Activated CD8-positive, alpha-beta memory T cell treated with anti-CD3 and anti-CD28 coated beads, Interleukin-2, amount 10 ng/mL, durations not matched to agents 7 days and 5 days (primary cell): ENCODE results near the gene CEP89. TPM values are rescaled to one million over a fixed set of nuclear protein-coding genes. Genes with fewer than 3 reads are reported as not detected.
"Not testable (repeated sequence)": the region's sequence is repeated elsewhere in the genome, so short reads cannot be mapped to it uniquely, and the experiment has no call there.

Source experiments
- ATAC-seq: fragments of 150-1000 bp; cut with Tn5 transposase; one replicate; pipeline ENCODE4 v1.10.0; 2021; ENCODE audit warnings: moderate library complexity
- CTCF ChIA-PET: fragments of 350-600 bp; sonication (Branson Sonifier 250); formaldehyde crosslinking; loops from one replicate; lab custom pipeline; 2021; ENCODE audit warnings: antibody characterized with exemption; lab: Charles Lee
- DNase-seq: peaks from one replicate; pipeline ENCODE4 v3.0.0-alpha.2; 2020
- H3K27ac Mint-ChIP-seq: one replicate; pipeline ENCODE4 v1.8.0; 2021; ENCODE audit warnings: mild to moderate bottlenecking, mixed read lengths
- H3K27me3 Mint-ChIP-seq: one replicate; pipeline ENCODE4 v1.8.0; 2021; ENCODE audit warnings: mixed read lengths
- H3K36me3 Mint-ChIP-seq: one replicate; pipeline ENCODE4 v1.8.0; 2021; ENCODE audit warnings: mild to moderate bottlenecking, mixed read lengths
- H3K4me1 Mint-ChIP-seq: one replicate; pipeline ENCODE4 v1.8.0; 2021; ENCODE audit warnings: mixed read lengths
- H3K4me3 Mint-ChIP-seq: one replicate; pipeline ENCODE4 v1.8.0; 2021; ENCODE audit warnings: mild to moderate bottlenecking, moderate library complexity, mixed read lengths
- H3K9me3 Mint-ChIP-seq: one replicate; pipeline ENCODE4 v1.8.0; 2022; ENCODE audit warnings: low read depth, mixed read lengths
- total RNA-seq, 2 experiments: library from RNA; stranded (reverse); gene quantifications; one replicate each; pipeline ENCODE4 v1.2.3, GENCODE V29; 2021

The CEP89 gene
- total RNA-seq, 2 experiments from 2014 or later: 17.9 to 21.9 TPM

GRCh38 chr19:32901504-32902161 lies 70.1 kb downstream of the CEP89 start:
- Mint-ChIP-seq H3K27me3 (no peaks in the 10 kb centered on the region), H3K27ac (no peak overlapping the region), H3K9me3 (peaks cover 2% of the 10 kb centered on the region), H3K36me3 (peaks cover 15% of the 10 kb centered on the region), H3K4me1 (no peaks in the 10 kb centered on the region), H3K4me3 (no peak overlapping the region)
- DNase-seq (no peak), ATAC-seq (no peak)
- CTCF ChIA-PET: no interaction called here

DNA sequence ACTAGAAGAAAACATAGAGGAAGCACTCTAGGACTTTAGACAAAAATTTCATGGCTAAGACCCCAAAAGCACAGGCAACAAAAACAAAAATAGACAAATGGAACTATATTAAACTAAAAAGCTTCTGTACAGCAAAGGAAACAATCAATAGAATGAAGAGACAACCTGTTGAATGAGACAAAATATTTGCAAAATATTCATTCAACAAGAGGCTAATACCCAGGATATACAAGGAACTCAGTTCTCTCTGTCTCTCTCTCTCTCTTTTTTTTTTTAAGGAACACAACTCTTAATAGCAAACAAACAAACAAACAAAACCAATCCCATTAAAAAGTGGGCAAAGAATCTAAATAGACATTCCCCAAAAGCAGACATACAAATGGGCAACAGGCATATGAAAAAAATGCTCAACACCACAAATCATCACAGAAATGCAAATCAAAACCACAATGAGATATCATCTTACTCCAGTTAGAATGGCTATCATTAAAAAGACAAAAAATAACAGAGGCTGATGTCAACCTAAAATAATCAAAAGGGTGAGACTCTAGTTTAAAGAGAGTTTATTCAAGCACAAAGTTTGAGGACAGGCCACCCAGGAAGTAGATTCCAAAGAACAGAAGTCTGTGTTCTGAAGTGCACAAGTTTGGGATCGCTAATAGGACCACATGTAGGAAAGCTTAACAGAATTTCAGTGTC lies 75.1 kb downstream of the CEP89 start:
- Mint-ChIP-seq H3K27me3 (no peaks in the 10 kb centered on the region), H3K36me3 (peaks cover 35% of the 10 kb centered on the region), H3K27ac (no peak overlapping the region), H3K9me3 (peaks cover 6% of the 10 kb centered on the region), H3K4me3 (no peak overlapping the region), H3K4me1 (peaks cover 5% of the 10 kb centered on the region)
- CTCF ChIA-PET: no interaction called here
- no peak for DNase-seq
- ATAC-seq: no peak

- ATAC-seq: no peak
- H3K27me3 Mint-ChIP-seq: no peaks in the 10 kb centered on the region
- peaks cover 41% of the 10 kb centered on the region for H3K36me3 Mint-ChIP-seq
- no peak for DNase-seq
- H3K9me3 Mint-ChIP-seq: peaks cover 8% of the 10 kb centered on the region
- H3K4me1 Mint-ChIP-seq: peaks cover 5% of the 10 kb centered on the region
- H3K27ac Mint-ChIP-seq: no peak overlapping the region
- CTCF ChIA-PET: no interaction called here
- H3K4me3 Mint-ChIP-seq: no peak overlapping the region
Observed at GRCh38 chr19:32895384-32895783, 76.4 kb downstream of the CEP89 start.

GRCh38 chr19:32891609-32892008 lies 80.1 kb downstream of the CEP89 start:
- CTCF ChIA-PET: no interaction called here

DNA sequence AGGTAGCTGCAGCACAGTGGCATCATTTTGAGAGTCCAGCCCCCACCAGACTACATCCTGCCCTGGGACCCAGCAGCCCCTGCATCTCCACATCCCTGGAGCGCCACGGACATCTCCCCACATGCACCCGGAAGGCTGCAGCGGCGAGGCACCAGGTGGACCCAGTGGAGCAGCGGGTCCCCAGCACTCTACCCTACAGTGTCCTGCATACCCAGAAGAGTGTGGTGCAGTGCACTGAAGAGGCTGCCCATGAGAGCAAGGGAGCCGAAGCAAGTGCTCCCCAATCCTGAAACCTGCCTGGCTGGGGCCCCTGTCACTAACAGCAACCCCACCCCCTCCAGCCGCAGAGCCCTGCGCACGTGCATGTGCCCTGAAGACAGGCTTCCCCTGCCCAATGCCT lies 80.9 kb downstream of the CEP89 start:
- H3K4me1 Mint-ChIP-seq: peaks cover 5% of the 10 kb centered on the region
- no peak overlapping the region for H3K4me3 Mint-ChIP-seq
- CTCF ChIA-PET: no interaction called here
- no peaks in the 10 kb centered on the region for H3K27me3 Mint-ChIP-seq
- ATAC-seq (no peak), DNase-seq (no peak)
- peaks cover 32% of the 10 kb centered on the region for H3K36me3 Mint-ChIP-seq
- H3K27ac Mint-ChIP-seq: no peak overlapping the region
- peaks cover 8% of the 10 kb centered on the region for H3K9me3 Mint-ChIP-seq

More at GRCh38 chr19:32891609-32892008, 80.1 kb downstream of the CEP89 start:
- Mint-ChIP-seq H3K9me3 (peaks cover 8% of the 10 kb centered on the region), H3K27me3 (no peaks in the 10 kb centered on the region), H3K36me3 (peaks cover 33% of the 10 kb centered on the region), H3K4me1 (peaks cover 5% of the 10 kb centered on the region), H3K27ac (no peak overlapping the region), H3K4me3 (no peak overlapping the region)
- DNase-seq (no peak), ATAC-seq (no peak)

DNA sequence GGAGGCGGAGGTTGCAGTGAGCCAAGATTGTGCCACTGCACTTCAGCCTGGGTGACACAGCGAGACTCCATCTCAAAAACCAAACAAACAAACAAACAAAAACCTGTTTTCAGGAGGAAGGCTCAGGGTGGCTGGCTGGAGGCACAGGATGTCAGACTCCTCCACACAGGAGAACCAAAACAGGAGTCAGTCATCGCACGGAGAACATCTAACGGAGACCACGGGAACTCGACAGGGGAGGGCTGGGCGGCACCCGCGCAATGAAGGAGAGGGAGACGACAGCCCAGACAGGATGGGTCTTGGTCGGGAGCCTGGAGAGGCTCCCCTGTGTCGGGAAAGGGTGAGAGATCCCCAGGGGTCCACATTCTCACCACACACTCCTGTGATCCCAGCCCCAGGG lies 81.4 kb downstream of the CEP89 start:
- CTCF ChIA-PET: no interaction called here

GRCh38 chr19:32889137-32889934 lies 82.4 kb downstream of the CEP89 start:
- no peaks in the 10 kb centered on the region for H3K27me3 Mint-ChIP-seq
- H3K36me3 Mint-ChIP-seq: peaks cover 28% of the 10 kb centered on the region
- CTCF ChIA-PET: no interaction called here
- H3K9me3 Mint-ChIP-seq: peaks cover 8% of the 10 kb centered on the region
- no peaks in the 10 kb centered on the region for H3K4me1 Mint-ChIP-seq
- DNase-seq (no peak), ATAC-seq (no peak)
- H3K4me3 Mint-ChIP-seq: no peak overlapping the region
- no peak overlapping the region for H3K27ac Mint-ChIP-seq

More for the DNA sequence above, 81.4 kb downstream of the CEP89 start:
- no peaks in the 10 kb centered on the region for H3K27me3 Mint-ChIP-seq
- H3K27ac Mint-ChIP-seq: no peak overlapping the region
- peaks cover 4% of the 10 kb centered on the region for H3K4me1 Mint-ChIP-seq
- DNase-seq (no peak), ATAC-seq (no peak)
- H3K4me3 Mint-ChIP-seq: no peak overlapping the region
- peaks cover 8% of the 10 kb centered on the region for H3K9me3 Mint-ChIP-seq
- peaks cover 32% of the 10 kb centered on the region for H3K36me3 Mint-ChIP-seq

GRCh38 chr19:32887572-32888215 lies 84.1 kb downstream of the CEP89 start:
- ATAC-seq: no peak
- DNase-seq: no peak
- no peaks in the 10 kb centered on the region for H3K27me3 Mint-ChIP-seq
- peaks cover 5% of the 10 kb centered on the region for H3K9me3 Mint-ChIP-seq
- CTCF ChIA-PET: no interaction called here
- H3K27ac Mint-ChIP-seq: no peak overlapping the region
- H3K4me1 Mint-ChIP-seq: no peaks in the 10 kb centered on the region
- peaks cover 16% of the 10 kb centered on the region for H3K36me3 Mint-ChIP-seq
- no peak overlapping the region for H3K4me3 Mint-ChIP-seq

GRCh38 chr19:32886241-32886640 lies 85.5 kb downstream of the CEP89 start:
- no peak for ATAC-seq
- Mint-ChIP-seq H3K27ac (no peak overlapping the region), H3K4me3 (no peak overlapping the region), H3K36me3 (peaks cover 5% of the 10 kb centered on the region), H3K9me3 (no peaks in the 10 kb centered on the region), H3K27me3 (no peaks in the 10 kb centered on the region), H3K4me1 (no peaks in the 10 kb centered on the region)
- DNase-seq: no peak
- CTCF ChIA-PET: no interaction called here

DNA sequence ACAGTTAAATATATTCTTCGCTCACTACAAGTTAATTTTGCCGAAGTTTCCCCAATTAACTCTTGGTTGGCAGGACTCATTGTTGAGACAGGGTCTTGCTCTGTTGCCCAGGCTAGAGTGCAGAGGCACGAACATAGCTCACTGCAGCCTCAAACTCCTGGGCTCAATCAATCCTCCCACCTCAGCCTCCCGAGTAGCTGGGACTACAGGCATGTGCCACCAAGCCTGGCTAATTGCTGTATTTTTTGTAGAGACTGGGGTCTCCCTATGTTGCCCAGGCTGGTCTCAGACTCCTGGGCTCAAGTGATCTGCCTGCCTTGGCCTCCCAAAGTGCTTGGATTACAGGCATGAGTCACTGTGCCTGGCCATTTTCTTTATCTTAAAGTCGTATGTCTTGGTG lies 86.5 kb downstream of the CEP89 start:
- H3K27ac Mint-ChIP-seq, ATAC-seq, DNase-seq, H3K9me3 Mint-ChIP-seq, H3K4me3 Mint-ChIP-seq, H3K4me1 Mint-ChIP-seq, H3K36me3 Mint-ChIP-seq, H3K27me3 Mint-ChIP-seq: not testable (repeated sequence)
- CTCF ChIA-PET: interaction anchor here (0.6 kb wide), 1 partner anchor 206 kb away, joined by 4 read pairs; no protein-coding TSS in a partner anchor

GRCh38 chr19:32881766-32882165 lies 90.0 kb downstream of the CEP89 start:
- DNase-seq (no peak), ATAC-seq (no peak)
- no peaks in the 10 kb centered on the region for H3K4me1 Mint-ChIP-seq
- H3K27ac Mint-ChIP-seq: no peak overlapping the region
- CTCF ChIA-PET: no interaction called here
- H3K9me3 Mint-ChIP-seq: no peaks in the 10 kb centered on the region
- peaks cover 1% of the 10 kb centered on the region for H3K36me3 Mint-ChIP-seq
- H3K27me3 Mint-ChIP-seq: no peaks in the 10 kb centered on the region
- no peak overlapping the region for H3K4me3 Mint-ChIP-seq

DNA sequence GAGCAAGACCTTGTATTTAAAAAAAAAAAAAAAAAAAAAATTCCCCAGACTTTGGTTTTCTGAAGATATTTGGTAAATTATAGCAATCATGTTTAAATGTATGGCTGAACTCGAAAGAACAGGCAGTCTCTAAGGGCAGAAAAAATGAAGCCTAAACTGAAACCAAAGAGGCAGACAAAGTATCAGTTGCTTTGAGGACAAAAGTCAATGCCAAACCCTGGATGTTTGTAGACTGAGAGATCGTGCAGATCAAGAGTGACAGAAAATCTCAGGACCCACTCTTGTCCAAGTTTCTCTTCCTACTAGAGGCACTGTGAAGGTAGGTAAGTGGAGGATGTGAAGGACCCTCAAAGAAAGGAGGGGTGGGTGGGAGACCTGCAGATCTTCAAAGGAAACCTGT lies 91.1 kb downstream of the CEP89 start:
- ATAC-seq: no peak
- Mint-ChIP-seq H3K27ac (no peak overlapping the region), H3K9me3 (no peaks in the 10 kb centered on the region), H3K36me3 (peaks cover 1% of the 10 kb centered on the region), H3K4me3 (no peak overlapping the region), H3K27me3 (no peaks in the 10 kb centered on the region), H3K4me1 (no peaks in the 10 kb centered on the region)
- CTCF ChIA-PET: no interaction called here
- DNase-seq: no peak

DNA sequence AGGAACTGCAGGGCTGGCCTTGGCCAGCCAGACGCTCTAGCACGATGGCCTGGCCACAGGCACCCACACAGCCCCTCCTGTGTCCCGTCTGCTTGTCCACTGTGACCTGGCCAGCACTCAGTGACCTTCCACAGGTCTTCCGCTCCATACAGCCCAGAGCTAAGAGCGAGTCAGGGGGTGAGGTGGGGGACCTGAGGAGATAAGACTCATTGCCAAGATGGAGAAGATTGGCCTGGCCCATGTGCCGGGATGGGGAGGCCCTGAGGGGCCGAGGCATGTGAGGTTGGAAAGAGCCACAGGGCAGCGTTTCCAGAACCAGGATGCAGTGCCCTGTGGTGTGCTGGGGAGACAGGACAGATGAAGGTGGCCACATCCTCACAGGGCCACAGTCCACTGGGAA lies 92.0 kb downstream of the CEP89 start:
- Mint-ChIP-seq H3K27ac (no peak overlapping the region), H3K9me3 (no peaks in the 10 kb centered on the region), H3K4me3 (no peak overlapping the region), H3K4me1 (no peaks in the 10 kb centered on the region), H3K36me3 (no peaks in the 10 kb centered on the region), H3K27me3 (no peaks in the 10 kb centered on the region)
- DNase-seq (no peak), ATAC-seq (no peak)
- CTCF ChIA-PET: no interaction called here
